ENCODE results near the gene LIN7A. TPM values are rescaled to one million over a fixed set of nuclear protein-coding genes. Genes with fewer than 3 reads are reported as not detected.
"Not testable (repeated sequence)": the region's sequence is repeated elsewhere in the genome, so short reads cannot be mapped to it uniquely, and the experiment has no call there.

LIN7A gene
- total and polyA plus RNA-seq, 2 of the 4 experiments (the other 2 are of a cell fraction) = 10.8 to 24.7 TPM

- in situ Hi-C loops (cut with MboI; ENCODE audit: low sequenced_read_pairs) (no loop called here), intact Hi-C loops (cut with micrococcal nuclease) (no loop called here), dilution Hi-C loops (cut with HindIII; ENCODE audit: low sequenced_read_pairs, unreplicated experiment) (no loop called here)
- H2AK9ac ChIP-seq (replicated peaks; ENCODE audit: low read depth, low read length, poor library complexity) = no peak overlapping the region
- ChIA-PET CTCF (interaction anchor here (0.6 kb wide), 1 partner anchor 20 kb away, joined by 3 read pairs; no protein-coding TSS in a partner anchor), POLR2A (ENCODE audit: unreplicated experiment) (no interaction called here)
- TF ChIP-seq CTCF (conservative IDR thresholded peaks at IDR 0.05; ENCODE audit: low read depth, low read length) (no peak), MAFK (IDR thresholded peaks at IDR 0.05; ENCODE audit: low read depth, low read length) (no peak), POLR2A (IDR thresholded peaks at IDR 0.05; ENCODE audit: low read depth, low read length) (no peak)
- H2AFZ ChIP-seq (replicated peaks; ENCODE audit: low read length, poor library complexity) = no peak overlapping the region
- 0 out of 2 replicates have a peak, but pooled peaks cover 3% of the 10 kb centered on the region for H3K4me1 ChIP-seq (ENCODE audit: control insufficient read depth, insufficient read depth, low read length)
- no peaks in the 10 kb centered on the region for H4K20me1 ChIP-seq (ENCODE audit: insufficient read depth, low read length)
- no peak overlapping the region for H2BK120ac ChIP-seq (ENCODE audit: low read depth, low read length)
- no peak overlapping the region for H2BK5ac ChIP-seq (ENCODE audit: low read depth, low read length, poor library complexity, severe bottlenecking)
- H3K36me3 ChIP-seq (ENCODE audit: control insufficient read depth, insufficient read depth, low read length) = no peaks in the 10 kb centered on the region
- no TSS peak for BruUV-seq (replicated peaks)
- no peaks in the 10 kb centered on the region for H3K27me3 ChIP-seq (ENCODE audit: control insufficient read depth, insufficient read depth, low read length)
- H3K4me2 ChIP-seq (ENCODE audit: low read depth, low read length) = no peak overlapping the region
- no peaks in the 10 kb centered on the region for H3K9me1 ChIP-seq (ENCODE audit: insufficient read depth, low read length)
- no peak overlapping the region for H3K4me3 ChIP-seq (ENCODE audit: insufficient read depth, low read depth, low read length)
- DNase-seq (no peak), ATAC-seq (ENCODE audit: low read depth) (no peak)
- no peak overlapping the region for H2AK5ac ChIP-seq (ENCODE audit: low read depth, low read length)
- H3K14ac ChIP-seq (replicated peaks; ENCODE audit: low read depth, low read length) = no peak overlapping the region
- H3K4ac ChIP-seq (ENCODE audit: low read depth, low read length) = no peak overlapping the region
- no peak overlapping the region for H4K5ac ChIP-seq (ENCODE audit: low read depth, low read length)
- no peak overlapping the region for H3K9ac ChIP-seq (ENCODE audit: low read depth, low read length)
- no peak overlapping the region for H2BK20ac ChIP-seq (ENCODE audit: low read depth, low read length)
- H3K18ac ChIP-seq (ENCODE audit: low read depth, low read length) = no peak overlapping the region
- no peak overlapping the region for H4K8ac ChIP-seq (ENCODE audit: low read depth in 2 of 2, low read length in 2 of 2)
- H3K79me1 ChIP-seq (ENCODE audit: low read depth in 1 of 2, low read length in 2 of 2) = no peaks in the 10 kb centered on the region; a peak in 2 of 4 replicates
- H4K91ac ChIP-seq (ENCODE audit: insufficient read depth, low read depth, low read length) = no peak overlapping the region
- no peak overlapping the region for H3K56ac ChIP-seq (ENCODE audit: extremely low read depth, insufficient read depth, low read length)
- no peaks in the 10 kb centered on the region for H3K9me3 ChIP-seq (ENCODE audit: control insufficient read depth, insufficient read depth, low read length)
- H2BK15ac ChIP-seq (ENCODE audit: low read depth, low read length) = no peak overlapping the region
- H3K23ac ChIP-seq (ENCODE audit: low read depth, low read length) = no peak overlapping the region
- no peak overlapping the region for H3K27ac ChIP-seq (ENCODE audit: insufficient read depth, low read length)
Measured at GRCh38 chr12:80881106-80881505, 56.6 kb downstream of the LIN7A start.

GRCh38 chr12:80878452-80878851, 59.3 kb downstream of the LIN7A start:
- H4K20me1 ChIP-seq (ENCODE audit: insufficient read depth, low read length); H3K23ac ChIP-seq (ENCODE audit: low read depth, low read length); H2BK5ac ChIP-seq (ENCODE audit: low read depth, low read length, poor library complexity, severe bottlenecking); H3K4me1 ChIP-seq (ENCODE audit: control insufficient read depth, insufficient read depth, low read length); H3K4me3 ChIP-seq (ENCODE audit: insufficient read depth, low read depth, low read length); intact Hi-C loops (cut with micrococcal nuclease); dilution Hi-C loops (cut with HindIII; ENCODE audit: low sequenced_read_pairs, unreplicated experiment); H3K9ac ChIP-seq (ENCODE audit: low read depth, low read length); H2AK9ac ChIP-seq (replicated peaks; ENCODE audit: low read depth, low read length, poor library complexity); H3K9me1 ChIP-seq (ENCODE audit: insufficient read depth, low read length); H4K5ac ChIP-seq (ENCODE audit: low read depth, low read length); H3K14ac ChIP-seq (replicated peaks; ENCODE audit: low read depth, low read length); H3K56ac ChIP-seq (ENCODE audit: extremely low read depth, insufficient read depth, low read length); in situ Hi-C loops (cut with MboI; ENCODE audit: low sequenced_read_pairs); H4K91ac ChIP-seq (ENCODE audit: insufficient read depth, low read depth, low read length); H3K4ac ChIP-seq (ENCODE audit: low read depth, low read length); H3K36me3 ChIP-seq (ENCODE audit: control insufficient read depth, insufficient read depth, low read length); BruUV-seq (replicated peaks); H3K27ac ChIP-seq (ENCODE audit: insufficient read depth, low read length); ATAC-seq (ENCODE audit: low read depth); H3K18ac ChIP-seq (ENCODE audit: low read depth, low read length); DNase-seq; H2BK20ac ChIP-seq (ENCODE audit: low read depth, low read length); H2BK15ac ChIP-seq (ENCODE audit: low read depth, low read length); H3K79me1 ChIP-seq (ENCODE audit: low read depth in 1 of 2, low read length in 2 of 2); H4K8ac ChIP-seq (ENCODE audit: low read depth in 2 of 2, low read length in 2 of 2); H2AFZ ChIP-seq (replicated peaks; ENCODE audit: low read length, poor library complexity); POLR2A ChIA-PET (ENCODE audit: unreplicated experiment); H3K27me3 ChIP-seq (ENCODE audit: control insufficient read depth, insufficient read depth, low read length); H3K9me3 ChIP-seq (ENCODE audit: control insufficient read depth, insufficient read depth, low read length); H2AK5ac ChIP-seq (ENCODE audit: low read depth, low read length); H3K4me2 ChIP-seq (ENCODE audit: low read depth, low read length); H2BK120ac ChIP-seq (ENCODE audit: low read depth, low read length): not testable (repeated sequence)
- WGBS, 2 experiments (ENCODE audit: extremely low coverage in 2 of 2, insufficient read length in 1 of 2) = no CpG with 5 or more reads among the region's 8 CpGs
- CTCF ChIA-PET = interaction anchor here (0.6 to 1.2 kb wide), 2 partner anchors 10 to 96 kb away, joined by 3 to 6 read pairs; no protein-coding TSS in a partner anchor

Data from IMR-90 (cell line).